Cerebellar cortex (tissue), 1 donor: ENCODE results near the gene GIT2.

ENCODE experiments used
- DNase-seq: peaks from one replicate; pipeline ENCODE4 v3.0.0-alpha.2; 2015; ENCODE audit warnings: low spot score

The GIT2 gene

DNA sequence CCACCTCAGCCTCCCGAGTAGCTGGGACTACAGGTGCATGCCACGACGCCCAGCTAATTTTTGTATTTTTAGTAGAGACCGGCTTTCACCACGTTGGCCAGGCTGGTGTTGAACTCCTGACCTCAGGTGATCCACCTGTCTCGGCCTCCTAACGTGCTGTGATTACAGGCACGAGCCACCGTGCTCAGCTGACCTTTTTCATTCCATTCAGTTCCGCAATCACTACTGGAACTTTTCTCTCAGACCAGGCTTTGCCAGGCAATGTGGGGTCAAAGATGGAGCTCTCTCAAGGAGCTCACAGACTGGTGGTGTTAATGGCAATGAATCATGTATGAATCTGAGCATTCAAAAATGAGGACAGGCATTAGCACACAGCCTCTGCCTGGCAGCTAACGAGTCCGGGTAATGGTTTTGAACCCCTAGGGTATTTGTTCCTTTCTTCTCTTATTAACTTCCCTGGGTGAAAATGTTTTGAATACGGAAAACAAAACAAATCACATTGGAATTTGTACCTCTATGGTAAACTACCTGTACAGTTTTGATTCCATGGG is 105.5 kb downstream of the GIT2 start:
- DNase-seq, result no peak

DNA sequence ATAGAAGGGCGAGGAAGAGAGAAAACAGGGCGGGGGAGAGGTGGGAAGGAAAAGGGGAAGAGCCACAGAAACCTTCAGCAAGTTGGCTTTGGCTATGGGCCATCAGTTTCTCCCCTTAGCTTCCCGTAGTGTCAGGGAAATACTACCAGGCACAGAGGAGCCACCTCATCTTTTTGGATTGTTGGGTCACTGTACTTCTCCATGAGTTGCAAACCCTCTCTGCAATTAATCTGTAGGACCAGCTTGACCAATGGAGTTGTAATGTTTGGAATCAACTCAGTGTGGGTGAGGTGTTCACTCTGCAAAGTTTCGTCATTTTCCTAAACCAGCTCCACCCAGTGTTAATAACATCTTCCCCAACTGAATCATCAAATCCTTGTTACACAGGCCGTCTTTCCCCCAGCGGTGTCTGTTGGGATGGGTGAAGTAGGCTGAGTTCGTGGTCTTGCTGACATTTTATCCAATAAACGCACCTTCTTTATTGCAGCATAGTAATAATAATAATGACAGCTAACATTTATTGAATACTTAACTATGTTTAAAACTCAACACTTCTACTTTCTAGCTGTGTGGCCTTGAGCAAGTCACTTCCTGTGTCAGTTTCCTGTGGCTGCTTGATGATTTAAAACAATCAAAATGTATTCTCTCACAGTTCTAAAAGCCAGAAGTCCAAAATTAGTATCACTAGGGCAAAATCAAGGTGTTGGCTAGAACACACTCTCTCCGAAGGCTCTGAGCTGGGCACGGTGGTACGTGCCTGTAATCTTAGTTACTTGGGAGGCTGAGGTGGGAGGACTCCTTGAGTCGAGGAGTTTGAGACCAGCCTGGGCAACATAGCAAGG is 107.8 kb downstream of the GIT2 start:
- DNase-seq, result no peak

DNA sequence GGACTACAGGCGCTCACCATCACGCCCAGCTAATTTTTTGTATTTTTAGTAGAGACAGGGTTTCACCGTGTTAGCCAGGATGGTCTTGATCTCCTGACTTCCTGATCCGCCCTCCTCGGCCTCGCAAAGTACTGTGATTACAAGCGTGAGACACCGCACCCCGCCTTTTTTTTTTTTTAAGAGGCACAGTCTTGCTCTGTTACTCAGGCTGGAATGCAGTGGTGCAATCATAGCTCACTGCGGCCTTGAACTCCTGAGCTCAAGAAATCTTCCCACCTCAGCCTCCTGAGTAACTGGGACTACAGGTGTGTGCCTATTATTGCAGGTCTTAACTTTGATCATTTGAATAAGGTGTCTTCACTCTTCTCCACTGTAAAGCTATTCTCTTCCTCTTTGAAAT is 110.6 kb downstream of the GIT2 start:
- DNase-seq, result no peak

DNA sequence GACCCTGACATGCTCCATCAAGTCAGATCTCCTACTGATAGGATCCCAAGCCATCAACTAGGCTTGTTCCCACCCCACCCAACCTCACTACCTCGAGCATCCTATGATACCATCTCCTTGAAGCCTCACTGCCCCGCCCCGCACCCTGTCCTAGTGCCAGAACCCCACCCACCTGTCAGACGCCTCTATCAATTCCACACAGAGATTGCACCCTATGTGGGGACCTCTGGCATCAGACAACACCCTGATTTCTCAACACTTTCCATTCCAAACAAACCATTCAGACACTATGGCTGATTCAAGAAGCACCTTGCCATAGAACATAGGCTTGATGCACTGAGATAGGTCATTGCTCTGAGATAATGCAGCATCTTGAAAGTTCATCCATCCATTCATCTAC is 112.7 kb downstream of the GIT2 start:
- DNase-seq, result no peak

DNA sequence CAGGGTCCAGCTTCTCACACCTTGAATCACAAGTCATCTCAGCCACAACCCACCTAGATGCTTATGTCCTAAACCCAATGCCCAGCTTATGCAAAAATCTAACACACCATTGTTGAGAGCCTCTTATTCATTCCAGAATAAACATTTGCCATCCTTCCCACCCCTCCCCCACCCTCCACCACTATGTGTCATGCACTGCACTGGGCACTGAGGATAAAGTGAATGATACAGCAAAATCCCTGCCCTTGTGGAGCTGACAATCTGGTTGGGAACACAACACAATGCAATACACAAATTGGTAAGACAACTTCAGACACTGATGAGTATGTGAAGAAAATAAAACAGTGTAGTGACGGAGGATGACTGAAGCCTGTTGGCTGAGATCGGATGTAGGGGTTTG is 114.4 kb downstream of the GIT2 start:
- no peak for DNase-seq

DNA sequence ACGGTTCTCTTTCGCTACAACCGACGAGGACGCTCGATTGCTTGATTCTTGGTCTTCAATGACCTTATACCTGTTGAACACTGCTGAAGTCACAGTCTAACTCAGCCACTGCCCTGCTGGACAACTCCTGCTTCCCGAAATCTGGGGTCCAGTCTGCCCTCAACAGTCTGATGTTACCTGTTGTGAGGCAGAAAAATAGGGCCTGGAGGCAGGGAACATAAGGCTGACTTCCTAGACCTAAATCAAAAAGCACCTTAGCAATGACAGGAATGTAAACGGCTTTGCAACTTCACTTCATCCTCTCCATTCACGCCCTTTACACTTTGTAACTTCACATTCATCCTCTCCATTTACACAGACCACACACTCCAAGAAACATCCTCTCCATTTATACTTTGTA is 115.2 kb downstream of the GIT2 start:
- no peak for DNase-seq

DNA sequence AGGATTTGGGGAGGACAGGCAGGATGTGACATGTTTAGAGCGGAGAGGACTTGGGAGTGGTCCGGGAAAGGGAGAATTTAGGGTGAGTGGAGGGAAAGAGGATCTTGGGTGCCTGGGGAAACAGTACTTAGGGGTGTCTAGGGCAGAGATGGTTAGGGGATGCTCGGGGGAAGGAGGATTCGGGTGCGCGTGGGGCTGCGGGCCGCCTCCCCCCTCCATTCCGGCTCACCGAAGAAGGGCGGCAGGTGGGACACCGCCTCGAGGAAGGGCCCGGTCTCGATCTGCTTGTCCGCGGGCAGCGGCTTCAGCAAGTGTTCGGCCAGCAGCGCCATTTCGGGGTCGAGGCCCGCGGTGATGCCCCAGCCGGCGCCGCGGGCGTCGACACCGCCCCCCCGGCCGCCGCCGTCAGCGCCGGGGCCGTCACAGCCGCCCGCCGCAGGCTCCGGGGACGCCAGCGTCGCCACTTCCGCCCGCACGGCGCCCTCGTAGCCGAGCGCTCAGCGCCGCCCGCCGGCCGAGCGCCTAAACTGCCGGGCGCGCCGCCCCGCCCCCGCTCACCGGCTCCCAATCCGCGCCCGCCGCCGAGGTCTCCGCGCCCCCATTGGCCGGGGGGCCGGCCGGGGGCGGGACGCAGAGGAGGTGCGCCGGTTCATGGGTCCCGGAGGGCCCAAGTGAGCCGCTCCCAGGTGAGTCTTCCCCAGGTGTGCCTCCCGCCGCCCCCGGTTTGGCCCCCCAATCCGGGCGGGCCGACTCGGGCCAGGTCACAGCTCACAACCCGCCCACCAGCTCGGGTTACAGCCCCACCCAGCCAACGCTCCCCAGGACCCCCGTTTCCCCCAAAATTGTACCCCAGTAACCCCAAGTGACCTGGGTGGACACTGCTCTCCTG is 115.9 kb downstream of the GIT2 start, which contains the start of gene GLTP:
Gene GLTP, minus strand, starts transcription at position 499 of the 889 bp plus-strand sequence. Its CDS starts 167 bp downstream, at position 332.
- peak; percentile 77 for DNase-seq
